Tibial nerve (tissue), 4 donors: ENCODE data around the gene GAS2. TPM values are rescaled to one million over a fixed set of nuclear protein-coding genes. Genes with fewer than 3 reads are reported as not detected.

Experiments used
- DNase-seq, 2 donors: peaks; one replicate each; pipeline ENCODE4 v3.0.0-alpha.2; 2019; ENCODE audit warnings: low spot score in 2 of 2
- H3K27ac ChIP-seq, 4 donors: fragments of 200-600 bp; sonication (generic) in 3 of 4; one replicate each; pipeline ENCODE4 v1.5.1; 2017 to 2019; ENCODE audit warnings: mild to moderate bottlenecking in 1 of 4
- H3K27me3 ChIP-seq, 2 donors: fragments of 200-600 bp; sonication (generic) in 1 of 2; one replicate each; pipeline versions ENCODE4 v1.5.1 to v1.6.0; 2017 to 2019
- H3K36me3 ChIP-seq, 3 donors: fragments of 200-600 bp; sonication (generic); one replicate each; pipeline ENCODE4 v1.5.1; 2018 to 2019
- H3K4me1 ChIP-seq, 4 donors: fragments of 200-600 bp; sonication (generic) in 3 of 4; one replicate each; pipeline ENCODE4 v1.5.1; 2017 to 2019
- H3K4me3 ChIP-seq, 4 donors: fragments of 200-600 bp; sonication (generic) in 3 of 4; one replicate each; pipeline ENCODE4 v1.5.1; 2017 to 2019; ENCODE audit warnings: mild to moderate bottlenecking in 1 of 4, moderate library complexity in 1 of 4
- H3K9me3 ChIP-seq, 4 donors: fragments of 200-600 bp; sonication (generic) in 3 of 4; one replicate each; pipeline ENCODE4 v1.5.1; 2017 to 2019
- EP300 ChIP-seq, 2 donors: sonication (generic); formaldehyde crosslinking; IDR thresholded peaks; one replicate each; pipeline ENCODE4 v1.6.1; 2017; ENCODE audit warnings: antibody characterized with exemption in 2 of 2, mild to moderate bottlenecking in 1 of 2
- POLR2A ChIP-seq, 2 donors: fragments of 450-650 bp; IDR thresholded peaks; one replicate each; pipeline ENCODE4 v1.6.1; 2017; ENCODE audit warnings: antibody characterized with exemption in 2 of 2, mild to moderate bottlenecking in 2 of 2, moderate library complexity in 2 of 2
- whole genome bisulfite sequencing, 2 donors: methylation state at CpG; one replicate each; pipeline ENCODE4 v1.1.5; 2018; 5-methylcytosine and 5-hydroxymethylcytosine counted together
- total RNA-seq, 4 donors: library from RNA; depleted of rRNA; stranded (reverse); fragments of >200 nt; gene quantifications; one replicate each; pipeline ENCODE4 v1.1.0, GENCODE V29; 2016
- TF ChIP-seq, protein P1 (sequence below), 5 experiments: fragments of 200-600 bp in 3 of 5; fragments of 450-650 bp in 2 of 5; sonication (generic) in 3 of 5; IDR thresholded peaks; one replicate each; pipeline ENCODE4 v1.5.1; 2016 to 2019; ENCODE audit warnings: antibody characterized with exemption in 5 of 5, mild to moderate bottlenecking in 3 of 5, moderate library complexity in 2 of 5

Gene GAS2
- total RNA-seq, 4 donors from 2014 or later: 9.3 to 41.5 (median 18.0) TPM

DNA sequence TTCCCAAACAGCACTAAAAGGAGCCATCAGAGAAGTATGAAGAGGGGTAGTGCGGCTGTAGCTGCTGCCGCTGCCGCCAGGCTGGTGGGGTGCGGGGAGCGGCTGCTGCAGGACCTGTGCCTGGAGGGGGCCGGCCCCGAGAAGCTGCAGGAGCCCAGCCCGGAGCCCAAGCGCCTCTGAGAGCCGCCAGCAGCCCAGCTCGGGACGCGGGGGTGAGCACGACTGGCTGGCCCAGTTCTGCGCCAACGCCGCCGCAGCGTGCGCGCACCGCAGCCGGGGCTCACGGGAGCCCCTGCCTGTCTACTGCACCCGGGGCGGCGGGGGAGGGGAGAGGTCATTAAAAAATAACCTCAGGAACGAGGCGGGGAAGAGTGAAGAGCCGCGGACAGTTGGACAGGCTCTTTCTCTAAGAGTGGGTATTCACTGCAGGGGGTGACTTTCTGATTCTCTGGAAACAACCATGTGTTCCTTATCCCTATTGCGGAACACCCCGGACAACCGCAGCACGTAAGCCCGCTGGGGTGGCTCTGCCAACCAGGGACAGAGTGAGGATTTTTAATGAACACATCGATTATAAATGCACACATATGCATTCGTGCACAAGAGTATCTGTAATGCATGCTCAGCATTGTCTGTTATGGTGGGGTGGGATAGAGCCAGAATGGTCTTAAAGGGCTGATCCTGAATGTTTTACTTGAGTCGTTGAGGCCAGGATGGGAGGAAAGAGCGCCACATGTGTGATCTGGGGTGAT is 453 bp downstream of the GAS2 start:
- H3K4me3 ChIP-seq: peak overlapping the region; percentile 42 to 57 (median 50)

GRCh38 chr11:22668005-22668796 is 1.8 kb downstream of the GAS2 start:
- TF ChIP-seq, protein P1, sequence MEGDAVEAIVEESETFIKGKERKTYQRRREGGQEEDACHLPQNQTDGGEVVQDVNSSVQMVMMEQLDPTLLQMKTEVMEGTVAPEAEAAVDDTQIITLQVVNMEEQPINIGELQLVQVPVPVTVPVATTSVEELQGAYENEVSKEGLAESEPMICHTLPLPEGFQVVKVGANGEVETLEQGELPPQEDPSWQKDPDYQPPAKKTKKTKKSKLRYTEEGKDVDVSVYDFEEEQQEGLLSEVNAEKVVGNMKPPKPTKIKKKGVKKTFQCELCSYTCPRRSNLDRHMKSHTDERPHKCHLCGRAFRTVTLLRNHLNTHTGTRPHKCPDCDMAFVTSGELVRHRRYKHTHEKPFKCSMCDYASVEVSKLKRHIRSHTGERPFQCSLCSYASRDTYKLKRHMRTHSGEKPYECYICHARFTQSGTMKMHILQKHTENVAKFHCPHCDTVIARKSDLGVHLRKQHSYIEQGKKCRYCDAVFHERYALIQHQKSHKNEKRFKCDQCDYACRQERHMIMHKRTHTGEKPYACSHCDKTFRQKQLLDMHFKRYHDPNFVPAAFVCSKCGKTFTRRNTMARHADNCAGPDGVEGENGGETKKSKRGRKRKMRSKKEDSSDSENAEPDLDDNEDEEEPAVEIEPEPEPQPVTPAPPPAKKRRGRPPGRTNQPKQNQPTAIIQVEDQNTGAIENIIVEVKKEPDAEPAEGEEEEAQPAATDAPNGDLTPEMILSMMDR (IDR thresholded peaks at IDR 0.05): no peak
- TF ChIP-seq POLR2A (IDR thresholded peaks at IDR 0.05) (no peak), EP300 (IDR thresholded peaks at IDR 0.05) (no peak)
- Histone ChIP-seq H3K27ac (no peak overlapping the region), H3K9me3 (no peaks in the 10 kb centered on the region), H3K36me3 (no peaks in the 10 kb centered on the region), H3K4me1 (peaks cover 0 to 15% (median 0%) of the 10 kb centered on the region in 4 donors), H3K27me3 (peaks cover 0 to 3% of the 10 kb centered on the region in 2 donors), H3K4me3 (no peak overlapping the region)
- whole genome bisulfite sequencing, 2 donors: 73 to 86% methylated on average over 3 of the region's 3 CpGs
- no peak for DNase-seq

More for the DNA sequence above, 453 bp downstream of the GAS2 start:
- Histone ChIP-seq H3K36me3 (no peaks in the 10 kb centered on the region), H3K9me3 (no peaks in the 10 kb centered on the region), H3K4me1 (peaks cover 0 to 15% (median 0%) of the 10 kb centered on the region in 4 donors), H3K27me3 (peaks cover 0 to 3% of the 10 kb centered on the region in 2 donors), H3K27ac (peak overlapping the region in 3 of 4 donors; percentile 59 to 83 (median 68))
- DNase-seq: no peak
- no peak for TF ChIP-seq POLR2A (IDR thresholded peaks at IDR 0.05)
- TF ChIP-seq EP300 (IDR thresholded peaks at IDR 0.05): peak in 1 of 2 donors; percentile 32
- TF ChIP-seq, protein P1 (IDR thresholded peaks at IDR 0.05): peak in 2 of 5 experiments; percentile 10 to 37
- 1 to 5% methylated on average over 39 to 40 of the region's 40 CpGs for WGBS, 2 donors

DNA sequence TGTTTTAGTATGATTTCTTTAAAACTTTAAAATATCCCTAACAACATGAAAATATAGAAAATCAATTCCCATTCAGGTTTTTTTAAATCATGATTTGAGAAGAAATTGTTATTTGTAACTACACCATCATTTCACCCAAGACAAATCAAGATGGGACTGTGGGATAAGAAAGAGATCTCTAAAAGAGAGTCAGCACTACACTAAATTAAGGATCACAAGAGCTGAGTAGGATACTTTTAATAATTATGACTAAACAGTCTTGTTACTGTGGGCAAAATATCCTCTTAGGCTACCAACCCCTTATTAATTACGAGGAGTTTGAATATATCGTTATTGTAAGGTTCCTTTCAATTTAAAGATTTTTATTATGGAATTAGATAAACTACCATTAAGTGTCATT is 3.0 kb downstream of the GAS2 start:
- H3K4me1 ChIP-seq: peaks cover 0 to 15% (median 0%) of the 10 kb centered on the region in 4 donors
- H3K9me3 ChIP-seq: no peaks in the 10 kb centered on the region
- DNase-seq: no peak
- H3K4me3 ChIP-seq: no peak overlapping the region
- H3K27me3 ChIP-seq: peaks cover 0 to 3% of the 10 kb centered on the region in 2 donors
- 93 to 96% methylated on average over 2 of the region's 2 CpGs for WGBS, 2 donors
- no peaks in the 10 kb centered on the region for H3K36me3 ChIP-seq
- no peak overlapping the region for H3K27ac ChIP-seq
- no peak for TF ChIP-seq EP300 (IDR thresholded peaks at IDR 0.05)
- TF ChIP-seq, protein P1 (IDR thresholded peaks at IDR 0.05): no peak

GRCh38 chr11:22670830-22671229 is 4.4 kb downstream of the GAS2 start:
- peaks cover 0 to 20% (median 0%) of the 10 kb centered on the region in 4 donors for H3K4me1 ChIP-seq
- H3K27me3 ChIP-seq: peaks cover 0 to 3% of the 10 kb centered on the region in 2 donors
- no peak for TF ChIP-seq EP300 (IDR thresholded peaks at IDR 0.05)
- TF ChIP-seq POLR2A (IDR thresholded peaks at IDR 0.05): no peak
- TF ChIP-seq, protein P1 (IDR thresholded peaks at IDR 0.05): peak in 1 of 5 experiments; percentile 15
- H3K36me3 ChIP-seq: no peaks in the 10 kb centered on the region
- H3K4me3 ChIP-seq: no peak overlapping the region
- WGBS, 2 donors: 74 to 91% methylated on average over 1 of the region's 1 CpG
- peak overlapping the region in 1 of 4 donors; percentile 38 for H3K27ac ChIP-seq
- DNase-seq: no peak
- H3K9me3 ChIP-seq: no peaks in the 10 kb centered on the region
